ENCODE data around the gene ADIG. TPM values are rescaled to one million over a fixed set of nuclear protein-coding genes. Genes with fewer than 3 reads are reported as not detected.

ADIG gene
- total and polyA plus RNA-seq, 3 donors from 2014 or later: 10.5 to 53.3 (median 40.9) TPM

DNA sequence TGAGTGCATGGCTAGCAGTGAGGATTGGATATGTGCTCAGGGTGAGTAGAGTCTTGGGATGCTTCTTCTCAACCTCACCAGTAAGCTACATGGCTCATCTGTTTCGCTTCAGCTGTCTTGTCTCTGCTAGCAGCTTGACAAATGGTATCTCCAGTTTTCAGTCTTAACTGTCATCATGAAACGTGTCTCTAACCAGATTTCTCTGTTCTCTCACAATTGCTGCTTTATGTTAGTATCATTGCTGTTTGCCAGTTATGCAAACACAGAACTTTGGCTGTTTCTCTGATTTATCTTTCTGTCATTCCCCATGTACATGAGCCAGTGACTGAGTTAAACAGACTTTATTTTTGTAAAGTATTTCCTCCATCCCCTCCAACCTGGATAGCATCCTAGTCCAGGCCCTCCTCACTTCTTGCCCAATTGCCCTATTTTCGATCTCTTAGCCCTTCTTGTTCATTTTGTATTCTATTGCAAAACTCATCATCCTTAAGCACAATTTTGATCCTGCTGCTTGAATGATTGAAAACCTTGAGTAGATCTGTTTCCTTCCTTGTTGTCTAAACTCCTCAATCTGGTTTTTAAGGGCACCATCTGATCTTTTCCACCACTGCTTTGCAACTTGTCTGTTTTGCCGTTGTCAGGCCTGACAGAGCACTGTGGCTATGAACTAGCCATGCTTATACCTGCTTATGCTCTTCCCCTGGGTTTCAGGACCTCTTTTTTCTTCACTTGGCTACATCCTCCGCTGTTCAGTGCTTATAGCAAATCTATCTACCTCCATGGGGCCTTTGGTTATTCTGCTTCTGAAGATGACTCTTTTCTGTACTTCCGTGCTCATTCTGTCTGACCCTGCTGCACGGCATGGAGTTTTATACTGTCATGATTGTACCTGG is 37.7 kb upstream of the ADIG start:
- H3K27me3 ChIP-seq: no peaks in the 10 kb centered on the region
- no peak overlapping the region for H3K27ac ChIP-seq
- no peaks in the 10 kb centered on the region for H3K9me3 ChIP-seq
- intact Hi-C loops (cut with DNase I; ENCODE audit: low total_unique reads): no loop called here
- no peaks in the 10 kb centered on the region for H3K36me3 ChIP-seq (ENCODE audit: low read depth, missing control alignments)
- no peaks in the 10 kb centered on the region for H3K4me1 ChIP-seq
- no peak overlapping the region for H3K4me3 ChIP-seq
- no peak for DNase-seq
- TF ChIP-seq POLR2A (IDR thresholded peaks at IDR 0.05) (no peak), CTCF (IDR thresholded peaks at IDR 0.05) (no peak)
- 87 to 88% methylated on average over 7 of the region's 7 CpGs for WGBS, 2 donors

DNA sequence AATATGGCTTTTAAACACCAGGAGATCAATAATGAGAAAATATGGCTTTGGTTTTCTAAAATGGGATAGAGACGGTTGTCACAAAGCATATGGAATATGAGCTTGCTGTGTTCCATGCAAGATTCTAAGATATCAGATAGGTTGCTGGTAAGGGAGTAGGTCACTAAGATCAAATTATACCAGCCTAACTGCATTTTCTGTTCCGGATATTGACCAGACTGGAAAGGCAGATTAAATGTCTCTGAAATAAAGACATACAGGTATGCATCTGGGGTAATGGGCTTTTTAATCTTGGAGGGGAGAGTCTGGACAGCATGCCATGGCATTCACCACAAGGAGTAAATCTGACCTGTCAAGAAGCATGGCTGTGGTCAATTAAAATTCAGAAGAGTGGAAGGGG is 35.2 kb upstream of the ADIG start:
- Histone ChIP-seq H3K27ac (no peak overlapping the region), H3K9me3 (no peaks in the 10 kb centered on the region), H3K4me3 (no peak overlapping the region), H3K4me1 (no peaks in the 10 kb centered on the region), H3K36me3 (ENCODE audit: low read depth, missing control alignments) (no peaks in the 10 kb centered on the region), H3K27me3 (no peaks in the 10 kb centered on the region)
- TF ChIP-seq CTCF (IDR thresholded peaks at IDR 0.05) (no peak), POLR2A (IDR thresholded peaks at IDR 0.05) (no peak)
- intact Hi-C loops (cut with DNase I; ENCODE audit: low total_unique reads): no loop called here
- WGBS, 2 donors: 90 to 100% methylated on average over 2 of the region's 2 CpGs
- DNase-seq: no peak

DNA sequence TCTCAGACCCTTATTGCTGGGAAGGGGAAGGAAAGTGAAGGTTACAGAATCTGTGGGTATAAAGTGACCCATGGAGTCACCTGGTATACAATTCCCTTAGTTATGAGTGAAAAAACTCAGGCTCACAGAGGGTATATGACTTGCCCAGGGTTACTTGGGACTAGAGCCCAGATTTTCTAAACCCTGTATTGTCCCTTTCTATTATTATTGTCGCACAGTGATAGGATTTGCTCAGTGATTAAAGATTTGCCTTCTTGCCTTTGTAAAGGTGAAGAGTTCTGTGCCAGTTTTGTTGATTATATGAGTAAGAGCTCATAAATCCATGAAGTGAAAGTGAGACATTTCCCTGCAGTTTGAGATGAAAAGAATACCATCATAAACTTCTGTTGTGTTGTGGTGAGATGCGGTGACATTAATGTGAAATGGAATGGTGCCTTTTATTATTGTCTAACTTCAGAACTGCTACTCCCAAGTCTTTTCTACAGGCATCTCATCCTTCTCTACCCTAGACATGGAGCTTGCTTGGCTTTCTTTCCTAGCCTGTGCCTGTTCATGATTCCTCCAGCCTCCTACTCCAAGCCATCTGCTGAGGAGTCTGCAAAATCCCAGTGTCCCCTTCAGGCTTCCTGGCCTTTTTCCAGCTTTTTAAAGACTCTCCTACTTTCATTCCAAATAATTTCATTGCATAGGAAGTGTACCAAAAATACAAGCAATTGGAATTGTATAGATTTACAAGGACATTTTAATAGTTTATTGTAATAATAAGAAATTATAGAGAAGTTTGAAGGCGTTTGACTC is 33.5 kb upstream of the ADIG start:
- no peak overlapping the region for H3K27ac ChIP-seq

GRCh38 chr20:38548356-38549083 is 32.5 kb upstream of the ADIG start:
- no peak for DNase-seq
- intact Hi-C loops (cut with DNase I; ENCODE audit: low total_unique reads): no loop called here

More for the DNA sequence above, 33.5 kb upstream of the ADIG start:
- no peaks in the 10 kb centered on the region for H3K27me3 ChIP-seq
- H3K4me1 ChIP-seq: no peaks in the 10 kb centered on the region
- 91 to 96% methylated on average over 3 of the region's 3 CpGs for WGBS, 2 donors
- intact Hi-C loops (cut with DNase I; ENCODE audit: low total_unique reads): no loop called here
- H3K4me3 ChIP-seq: no peak overlapping the region
- no peaks in the 10 kb centered on the region for H3K36me3 ChIP-seq (ENCODE audit: low read depth, missing control alignments)
- DNase-seq: no peak
- TF ChIP-seq POLR2A (IDR thresholded peaks at IDR 0.05): no peak
- TF ChIP-seq CTCF (IDR thresholded peaks at IDR 0.05): no peak
- no peaks in the 10 kb centered on the region for H3K9me3 ChIP-seq

More at GRCh38 chr20:38548356-38549083, 32.5 kb upstream of the ADIG start:
- Histone ChIP-seq H3K36me3 (ENCODE audit: low read depth, missing control alignments) (no peaks in the 10 kb centered on the region), H3K27ac (no peak overlapping the region), H3K9me3 (no peaks in the 10 kb centered on the region), H3K27me3 (no peaks in the 10 kb centered on the region), H3K4me3 (no peak overlapping the region), H3K4me1 (no peaks in the 10 kb centered on the region)
- TF ChIP-seq POLR2A (IDR thresholded peaks at IDR 0.05) (no peak), CTCF (IDR thresholded peaks at IDR 0.05) (no peak)
- WGBS, 2 donors: 76 to 88% methylated on average over 3 of the region's 3 CpGs
